DOHH2 (cell line): Measurements from ENCODE around the gene OPN1LW.
"Not testable (repeated sequence)": the region's sequence is repeated elsewhere in the genome, so short reads cannot be mapped to it uniquely, and the experiment has no call there.

ENCODE experiments used
- H3F3A ChIP-seq: fragments of 200-600 bp; sonication (generic), shearing (Covaris generic); 2 replicates; pipeline ENCODE4 v1.6.0; 2016; ENCODE audit warnings: antibody characterized with exemption, mild to moderate bottlenecking; ENCODE audit not compliant: control insufficient read depth, insufficient read depth
- H3K27ac ChIP-seq: fragments of 200-600 bp; sonication (generic); 2 replicates; pipeline ENCODE4 v1.5.1; 2014; ENCODE audit warnings: low read depth, mild to moderate bottlenecking, low read length, moderate library complexity
- H3K27me3 ChIP-seq: fragments of 200-600 bp; sonication (generic); 2 replicates; pipeline ENCODE4 v1.6.1; 2014; ENCODE audit warnings: mild to moderate bottlenecking, low read length, mixed read lengths; ENCODE audit not compliant: control insufficient read depth
- H3K36me3 ChIP-seq: fragments of 200-600 bp; sonication (generic); 2 replicates; pipeline ENCODE4 v1.6.1; 2014; ENCODE audit warnings: mild to moderate bottlenecking, low read length, moderate library complexity, mixed read lengths; ENCODE audit not compliant: control insufficient read depth
- H3K4me1 ChIP-seq: fragments of 200-600 bp; sonication (generic); 2 replicates; pipeline ENCODE4 v1.6.1; 2014; ENCODE audit warnings: mild to moderate bottlenecking, low read length, mixed read lengths; ENCODE audit not compliant: control insufficient read depth
- H3K4me2 ChIP-seq: fragments of 200-600 bp; sonication (generic); 2 replicates; pipeline ENCODE4 v1.6.0; 2014; ENCODE audit warnings: mild to moderate bottlenecking, low read length, moderate library complexity
- H3K4me3 ChIP-seq: fragments of 200-600 bp; sonication (generic); 2 replicates; pipeline ENCODE4 v1.5.1; 2014; ENCODE audit warnings: mild to moderate bottlenecking, low read length, mixed read lengths
- H3K79me2 ChIP-seq: fragments of 200-600 bp; sonication (generic); 2 replicates; pipeline ENCODE4 v1.6.1; 2014; ENCODE audit warnings: mild to moderate bottlenecking, low read length, mixed read lengths; ENCODE audit not compliant: control insufficient read depth
- H3K9me2 ChIP-seq: fragments of 200-600 bp; sonication (generic); replicated peaks from 2 replicates; pipeline ENCODE4 v1.6.1; 2014; ENCODE audit warnings: mild to moderate bottlenecking, low read length, mixed read lengths; ENCODE audit not compliant: control insufficient read depth
- H3K9me3 ChIP-seq: fragments of 200-600 bp; sonication (generic); 2 replicates; pipeline ENCODE4 v1.6.1; 2014; ENCODE audit warnings: antibody characterized with exemption, low read length, mixed read lengths; ENCODE audit not compliant: control insufficient read depth, insufficient read depth
- H4K20me1 ChIP-seq: fragments of 200-600 bp; sonication (generic); 2 replicates; pipeline ENCODE4 v1.6.0; 2014; ENCODE audit warnings: low read depth, mild to moderate bottlenecking, antibody characterized with exemption, low read length, moderate library complexity; ENCODE audit not compliant: control insufficient read depth, insufficient read depth

The OPN1LW gene

DNA sequence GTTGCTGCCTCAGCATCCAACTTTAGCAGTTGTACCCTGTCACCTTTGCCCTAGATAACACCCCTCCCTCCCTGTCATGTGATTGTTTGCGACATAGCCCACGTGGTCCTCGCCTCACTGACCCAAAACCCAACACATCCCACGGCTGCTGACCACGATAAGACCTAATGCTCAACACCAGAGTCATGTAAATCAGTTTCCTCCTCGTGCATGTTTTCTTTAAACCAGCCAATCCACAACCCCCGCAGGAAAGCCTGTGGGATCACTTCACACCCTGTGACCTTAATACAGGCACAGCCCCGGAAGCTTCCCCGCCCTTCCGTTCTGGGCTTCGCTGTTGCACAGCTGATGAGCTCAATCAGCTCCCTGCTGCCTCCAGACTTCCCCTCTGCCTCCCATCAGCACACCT lies 28.5 kb downstream of the OPN1LW start:
- not testable (repeated sequence) for H3K9me2 ChIP-seq, H3K27me3 ChIP-seq, H4K20me1 ChIP-seq, H3K4me1 ChIP-seq, H3K4me2 ChIP-seq, H3K27ac ChIP-seq, H3K4me3 ChIP-seq, H3K9me3 ChIP-seq, H3F3A ChIP-seq, H3K79me2 ChIP-seq, H3K36me3 ChIP-seq

DNA sequence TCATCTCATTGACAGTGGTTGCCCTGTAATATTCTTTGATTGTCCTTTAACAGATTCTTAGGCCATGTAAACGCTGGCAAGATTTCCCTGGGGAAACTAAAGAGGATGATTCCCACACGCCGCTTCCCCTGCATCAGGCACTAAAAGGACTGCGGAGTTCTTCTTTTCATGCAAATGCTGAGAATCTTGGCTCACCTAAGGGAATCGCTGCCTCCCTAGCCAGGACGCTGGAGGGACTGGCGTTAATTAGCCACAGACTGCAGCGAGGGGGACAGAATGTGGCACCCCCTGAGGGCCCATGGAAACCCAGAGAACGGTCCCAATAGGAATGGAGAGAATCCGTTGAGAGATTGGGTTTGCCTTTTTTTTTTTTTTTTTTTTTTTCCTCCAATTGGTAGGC lies 30.3 kb downstream of the OPN1LW start:
- not testable (repeated sequence) for H3K4me3 ChIP-seq, H3K27ac ChIP-seq, H3K9me3 ChIP-seq, H3F3A ChIP-seq, H4K20me1 ChIP-seq, H3K4me1 ChIP-seq, H3K79me2 ChIP-seq, H3K4me2 ChIP-seq, H3K27me3 ChIP-seq, H3K9me2 ChIP-seq, H3K36me3 ChIP-seq

DNA sequence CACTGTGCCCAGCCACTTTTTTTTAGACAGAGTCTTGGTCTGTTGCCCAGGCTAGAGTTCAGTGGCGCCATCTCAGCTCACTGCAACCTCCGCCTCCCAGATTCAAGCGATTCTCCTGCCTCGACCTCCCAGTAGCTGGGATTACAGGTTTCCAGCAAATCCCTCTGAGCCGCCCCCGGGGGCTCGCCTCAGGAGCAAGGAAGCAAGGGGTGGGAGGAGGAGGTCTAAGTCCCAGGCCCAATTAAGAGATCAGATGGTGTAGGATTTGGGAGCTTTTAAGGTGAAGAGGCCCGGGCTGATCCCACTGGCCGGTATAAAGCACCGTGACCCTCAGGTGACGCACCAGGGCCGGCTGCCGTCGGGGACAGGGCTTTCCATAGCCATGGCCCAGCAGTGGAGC lies 38.3 kb downstream of the OPN1LW start, which contains the start of gene OPN1MW:
OPN1MW (plus strand) TSS at position 301 of the 400 bp plus-strand sequence; CDS start at position 383, 82 bp downstream.
- H3K4me2 ChIP-seq, H3K9me2 ChIP-seq, H3K27ac ChIP-seq, H3K79me2 ChIP-seq, H3K9me3 ChIP-seq, H3F3A ChIP-seq, H3K4me1 ChIP-seq, H3K36me3 ChIP-seq, H4K20me1 ChIP-seq, H3K4me3 ChIP-seq, H3K27me3 ChIP-seq: not testable (repeated sequence)

DNA sequence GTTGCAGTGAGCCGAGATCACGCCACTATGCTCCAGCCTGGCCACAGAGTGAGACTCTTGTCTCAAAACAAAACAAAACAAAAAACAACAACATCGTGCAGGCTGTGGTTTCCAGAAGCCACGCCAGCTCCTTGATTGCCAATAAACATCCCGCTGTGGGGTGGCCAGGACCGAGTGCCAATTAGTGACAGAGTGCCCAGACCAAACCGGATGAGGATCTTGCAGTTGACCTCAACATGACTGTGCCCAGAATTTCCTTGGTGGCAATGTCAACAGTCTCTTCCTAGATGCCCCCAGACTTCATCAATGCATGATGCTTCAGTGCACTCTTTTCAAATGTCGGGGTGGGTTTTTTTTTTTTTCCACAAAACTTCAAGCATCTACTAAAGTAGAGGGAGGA lies 39.8 kb downstream of the OPN1LW start:
- H3K27ac ChIP-seq, H3K9me2 ChIP-seq, H3F3A ChIP-seq, H3K4me2 ChIP-seq, H4K20me1 ChIP-seq, H3K9me3 ChIP-seq, H3K4me1 ChIP-seq, H3K36me3 ChIP-seq, H3K79me2 ChIP-seq, H3K4me3 ChIP-seq, H3K27me3 ChIP-seq: not testable (repeated sequence)

DNA sequence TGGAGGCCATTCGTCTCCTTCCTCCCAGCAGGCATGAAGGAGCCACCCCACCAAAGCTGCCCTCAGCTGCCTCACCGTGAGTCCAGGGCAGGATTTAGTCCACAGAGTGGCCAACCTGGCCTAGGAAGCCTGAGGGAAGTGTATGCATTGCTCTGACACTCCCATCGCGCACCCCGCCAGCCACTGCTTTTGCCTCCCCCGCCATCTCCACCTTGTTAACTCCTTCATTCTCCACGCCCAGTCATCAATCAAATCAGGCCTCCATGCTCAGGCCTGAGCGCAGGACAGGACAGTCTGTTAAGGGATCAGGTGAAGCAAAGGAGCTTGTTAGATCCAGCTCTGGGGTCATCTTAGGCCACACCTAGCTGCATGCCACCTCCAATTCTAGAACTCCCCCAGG lies 48.8 kb downstream of the OPN1LW start:
- H3F3A ChIP-seq, H3K9me3 ChIP-seq, H3K4me1 ChIP-seq, H3K27ac ChIP-seq, H3K36me3 ChIP-seq, H3K4me3 ChIP-seq, H3K79me2 ChIP-seq, H3K4me2 ChIP-seq, H3K9me2 ChIP-seq, H3K27me3 ChIP-seq, H4K20me1 ChIP-seq: not testable (repeated sequence)

DNA sequence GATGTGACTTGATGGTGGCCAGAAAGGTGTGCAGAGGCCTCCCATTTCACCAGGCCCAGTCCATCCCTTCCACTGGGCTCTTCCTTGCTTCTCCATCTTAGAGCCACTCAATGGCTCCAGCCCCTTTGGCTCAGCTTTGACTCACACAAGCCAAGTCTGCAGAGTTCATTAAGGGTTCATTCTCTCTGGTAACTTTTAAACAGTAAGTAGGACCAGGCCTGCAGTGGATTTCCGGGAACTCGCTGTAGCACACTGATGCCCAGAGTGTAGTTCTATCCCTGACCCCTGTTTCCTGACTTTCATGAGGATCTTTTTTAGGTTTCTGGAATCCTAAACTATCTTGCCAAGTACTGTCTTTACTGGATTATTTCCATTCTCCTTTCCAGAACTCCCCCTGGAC lies 50.3 kb downstream of the OPN1LW start:
- not testable (repeated sequence) for H3K27ac ChIP-seq, H4K20me1 ChIP-seq, H3K4me2 ChIP-seq, H3K79me2 ChIP-seq, H3K9me3 ChIP-seq, H3F3A ChIP-seq, H3K9me2 ChIP-seq, H3K4me1 ChIP-seq, H3K27me3 ChIP-seq, H3K4me3 ChIP-seq, H3K36me3 ChIP-seq

DNA sequence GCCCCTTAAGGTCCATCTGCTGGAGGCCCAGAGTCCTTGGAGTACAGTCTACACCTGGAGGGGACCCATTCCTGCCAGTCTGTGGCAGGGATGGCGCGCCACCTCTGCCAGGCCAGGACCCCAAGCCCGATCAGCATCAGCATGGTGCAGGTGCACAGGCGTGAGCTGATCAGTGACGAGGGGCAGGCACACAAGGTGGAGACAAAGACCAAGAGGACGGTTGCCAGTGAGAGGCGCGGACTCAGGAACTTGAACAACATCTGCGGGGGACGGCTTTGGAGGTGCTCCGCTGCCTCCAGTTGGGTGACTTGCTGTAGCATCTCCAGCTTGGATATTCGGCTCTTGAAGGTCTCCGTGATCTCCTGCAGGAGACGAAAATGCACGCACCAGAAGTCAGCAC lies 52.4 kb downstream of the OPN1LW start:
- H3K4me2 ChIP-seq, H3K79me2 ChIP-seq, H3K36me3 ChIP-seq, H3K9me2 ChIP-seq, H3F3A ChIP-seq, H4K20me1 ChIP-seq, H3K27ac ChIP-seq, H3K27me3 ChIP-seq, H3K4me1 ChIP-seq, H3K9me3 ChIP-seq, H3K4me3 ChIP-seq: not testable (repeated sequence)
